Colonic mucosa (tissue), 4 donors: ENCODE measurements around the gene DCP1A. TPM values are rescaled to one million over a fixed set of nuclear protein-coding genes. Genes with fewer than 3 reads are reported as not detected.

ENCODE experiments used
- DNase-seq: peaks from one replicate; pipeline ENCODE4 v3.0.0-alpha.2; 2020
- H3K27ac ChIP-seq: fragments of 200-600 bp; one replicate; pipeline ENCODE4 v1.8.0; 2021
- H3K27me3 ChIP-seq: fragments of 200-600 bp; one replicate; pipeline ENCODE4 v1.8.0; 2021
- H3K36me3 ChIP-seq: fragments of 200-600 bp; one replicate; pipeline ENCODE4 v1.8.0; 2021
- H3K4me1 ChIP-seq: fragments of 200-600 bp; one replicate; pipeline ENCODE4 v1.8.0; 2021; ENCODE audit warnings: mild to moderate bottlenecking
- H3K4me3 ChIP-seq: fragments of 200-600 bp; one replicate; pipeline ENCODE4 v1.8.0; 2021
- H3K9ac ChIP-seq, 2 donors: one replicate each; pipeline ENCODE4 v1.7.0; 2013; ENCODE audit warnings: control low read depth in 2 of 2, low read depth in 2 of 2, low read length in 2 of 2
- H3K9me3 ChIP-seq: fragments of 200-600 bp; one replicate; pipeline ENCODE4 v1.8.0; 2021
- CTCF ChIP-seq: fragments of 200-600 bp; IDR thresholded peaks from one replicate; pipeline ENCODE4 v1.8.0; 2022; ENCODE audit warnings: antibody characterized with exemption, mild to moderate bottlenecking
- intact Hi-C: fragments of 100-400 bp; cut with DNase I; formaldehyde crosslinking; loops from one replicate; pipeline ENCODE4 v1.14.1; 2022
- total RNA-seq, 2 donors: library from RNA; stranded (reverse); fragmentation: NEBNext Ultra II Directional in 1 of 2; extraction: Animal tissue kit (Norgen Biotek cat#: 25700) in 1 of 2; gene quantifications; one replicate each; pipeline ENCODE4 v1.2.1, GENCODE V29; 2021
- donor health status: healthy.
- donor health status: DM: no; HTN: no; CAD: no.
- donor health status: DM: no; HTN: no; CAD: no.

DCP1A gene
- total RNA-seq, 2 donors from 2014 or later = 20.6 to 24.5 TPM

GRCh38 chr3:53259427-53260259 is 87.7 kb downstream of the DCP1A start:
- Histone ChIP-seq H3K27me3 (no peaks in the 10 kb centered on the region), H3K9me3 (no peaks in the 10 kb centered on the region), H3K9ac (no peak overlapping the region), H3K36me3 (no peaks in the 10 kb centered on the region), H3K4me1 (no peaks in the 10 kb centered on the region), H3K27ac (no peak overlapping the region), H3K4me3 (no peak overlapping the region)
- no peak for DNase-seq
- TF ChIP-seq CTCF = no peak
- intact Hi-C loops = no loop called here

GRCh38 chr3:53258600-53259426 is 88.5 kb downstream of the DCP1A start:
- Histone ChIP-seq H3K4me1 (peaks cover 7% of the 10 kb centered on the region), H3K9ac (no peak overlapping the region), H3K27ac (no peak overlapping the region), H3K9me3 (no peaks in the 10 kb centered on the region), H3K4me3 (no peak overlapping the region), H3K27me3 (no peaks in the 10 kb centered on the region), H3K36me3 (no peaks in the 10 kb centered on the region)
- no peak for DNase-seq
- intact Hi-C loops = no loop called here
- no peak for TF ChIP-seq CTCF

GRCh38 chr3:53257465-53257864 is 89.9 kb downstream of the DCP1A start:
- Histone ChIP-seq H3K27ac (no peak overlapping the region), H3K9me3 (no peaks in the 10 kb centered on the region), H3K36me3 (no peaks in the 10 kb centered on the region), H3K4me3 (no peak overlapping the region), H3K27me3 (no peaks in the 10 kb centered on the region), H3K4me1 (peaks cover 14% of the 10 kb centered on the region), H3K9ac (no peak overlapping the region)
- no peak for DNase-seq
- no peak for TF ChIP-seq CTCF
- intact Hi-C loops = no loop called here

GRCh38 chr3:53256704-53257055 is 90.7 kb downstream of the DCP1A start:
- Histone ChIP-seq H3K27me3 (no peaks in the 10 kb centered on the region), H3K4me1 (peaks cover 14% of the 10 kb centered on the region), H3K36me3 (no peaks in the 10 kb centered on the region), H3K9me3 (no peaks in the 10 kb centered on the region), H3K9ac (no peak overlapping the region), H3K27ac (no peak overlapping the region), H3K4me3 (no peak overlapping the region)
- intact Hi-C loops = no loop called here
- no peak for DNase-seq
- TF ChIP-seq CTCF = no peak

DNA sequence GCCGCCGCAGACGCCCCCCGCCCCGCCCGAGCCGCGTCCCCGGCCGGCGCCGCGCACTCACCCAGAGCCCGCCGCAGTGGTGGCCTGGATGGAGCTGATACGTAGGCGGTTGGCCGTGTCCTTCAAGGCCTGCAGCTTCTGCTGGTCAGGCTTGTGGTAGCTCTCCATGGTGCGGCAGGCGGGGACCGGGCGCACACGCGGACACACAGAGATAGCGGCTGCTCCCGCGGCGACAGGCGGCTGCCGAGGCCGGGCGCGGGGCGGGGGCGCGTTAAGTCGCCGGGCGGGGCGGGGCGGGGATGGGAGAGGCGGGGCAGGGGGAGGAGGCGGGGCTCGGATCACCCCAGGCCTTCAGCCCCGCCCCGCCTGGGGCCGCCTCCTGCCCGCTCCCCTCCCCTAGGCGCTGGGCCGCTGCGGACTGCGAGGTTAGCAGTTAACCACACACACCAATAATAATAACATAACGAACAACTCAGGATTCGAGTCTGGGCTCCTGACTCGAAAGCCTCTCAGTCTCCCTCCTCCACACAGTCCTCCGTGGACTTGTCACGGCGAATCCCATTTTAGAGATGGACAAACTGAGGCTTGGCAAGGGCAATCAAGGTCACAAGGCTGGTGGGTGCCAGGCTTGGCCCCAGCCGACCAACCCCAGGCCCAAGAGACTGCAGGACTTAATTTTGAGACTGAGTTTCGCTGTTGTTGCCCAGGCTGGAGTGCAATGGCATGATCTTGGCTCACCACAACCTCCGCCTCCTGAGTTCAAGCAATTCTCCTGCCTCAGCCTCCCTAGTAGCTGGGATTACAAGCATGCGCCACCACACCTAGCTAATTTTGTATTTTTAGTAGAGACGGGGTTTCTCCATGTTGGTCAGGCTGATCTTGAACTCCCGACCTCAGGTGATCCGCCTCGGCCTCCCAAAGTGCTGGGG is 91.3 kb downstream of the DCP1A start, which contains the start of gene TKT:
Gene TKT, minus strand, starts transcription at position 248 of the 929 bp plus-strand sequence. Its CDS starts 80 bp downstream, at position 168.
- DNase-seq = peak; percentile 89
- peaks cover 14% of the 10 kb centered on the region for H3K4me1 ChIP-seq
- peak within 1 kb of the TSS; percentile 94 for H3K4me3 ChIP-seq
- H3K9ac ChIP-seq = peak within 1 kb of the TSS; percentile 86 to 97
- H3K9me3 ChIP-seq = no peaks in the 10 kb centered on the region
- TF ChIP-seq CTCF = no peak
- no peaks in the 10 kb centered on the region for H3K27me3 ChIP-seq
- H3K27ac ChIP-seq = peak within 1 kb of the TSS; percentile 94
- H3K36me3 ChIP-seq = no peaks in the 10 kb centered on the region
- intact Hi-C loops = no loop called here
